Hepatocyte (in vitro differentiated cells): Measurements from ENCODE around the gene NPAS2.

Source experiments
- CTCF ChIP-seq: fragments of 200-600 bp; sonication (generic); IDR thresholded peaks from 2 replicates; pipeline ENCODE4 v1.5.1; 2016; ENCODE audit warnings: antibody characterized with exemption, mild to moderate bottlenecking; ENCODE audit not compliant: poor library complexity
- EZH2 ChIP-seq: fragments of 200-600 bp; sonication (generic); IDR thresholded peaks from 2 replicates; pipeline ENCODE4 v1.6.1; 2016; ENCODE audit warnings: antibody characterized with exemption, mild to moderate bottlenecking, borderline replicate concordance
- EZH2phosphoT487 ChIP-seq: fragments of 200-600 bp; sonication (generic); IDR thresholded peaks from one replicate; pipeline ENCODE4 v1.6.1; 2018; ENCODE audit warnings: antibody characterized with exemption, mild to moderate bottlenecking, low read depth, moderate library complexity; ENCODE audit not compliant: unreplicated experiment, severe bottlenecking

GRCh38 chr2:100944617-100945432 lies 124.9 kb downstream of the NPAS2 start:
- no peak for TF ChIP-seq CTCF
- TF ChIP-seq EZH2 = no peak
- TF ChIP-seq EZH2phosphoT487 = no peak
